WTC11 (cell line): Measurements from ENCODE around the gene CYSRT1. TPM values are rescaled to one million over a fixed set of nuclear protein-coding genes. Genes with fewer than 3 reads are reported as not detected.

ENCODE experiments used
- ATF1 ChIP-seq: sonication (generic); formaldehyde crosslinking; IDR thresholded peaks from 2 replicates; pipeline ENCODE4 v1.8.1; 2023; ENCODE audit warnings: mild to moderate bottlenecking, moderate library complexity, missing genetic modification reagents
- CREM ChIP-seq: sonication (generic); formaldehyde crosslinking; IDR thresholded peaks from 2 replicates; pipeline ENCODE4 v1.8.1; 2022; ENCODE audit warnings: mild to moderate bottlenecking, missing genetic modification reagents, moderate library complexity
- ELF4 ChIP-seq: sonication (generic); formaldehyde crosslinking; IDR thresholded peaks from 2 replicates; pipeline ENCODE4 v1.8.1; 2022; ENCODE audit warnings: low read depth, mild to moderate bottlenecking, moderate library complexity, missing genetic modification reagents
- ERG ChIP-seq: fragments of 250-450 bp; sonication (Bioruptor Pico); IDR thresholded peaks from 2 replicates; pipeline ENCODE4 v1.8.0; 2021; ENCODE audit warnings: mild to moderate bottlenecking
- FOXP1 ChIP-seq: sonication (generic); formaldehyde crosslinking; IDR thresholded peaks from 2 replicates; pipeline ENCODE4 v1.8.0; 2022; ENCODE audit warnings: missing genetic modification reagents, mild to moderate bottlenecking, moderate library complexity, borderline replicate concordance
- GRHL2 ChIP-seq: fragments of 250-450 bp; sonication (Bioruptor Pico); IDR thresholded peaks from 2 replicates; pipeline ENCODE4 v1.8.0; 2022; ENCODE audit warnings: mild to moderate bottlenecking, moderate library complexity; ENCODE audit not compliant: insufficient replicate concordance, severe bottlenecking
- KAT7 ChIP-seq: sonication (generic); formaldehyde crosslinking; IDR thresholded peaks from 2 replicates; pipeline ENCODE4 v1.8.1; 2023; ENCODE audit warnings: missing genetic modification reagents, mild to moderate bottlenecking, borderline replicate concordance
- MYBL2 ChIP-seq: sonication (generic); formaldehyde crosslinking; IDR thresholded peaks from 2 replicates; pipeline ENCODE4 v1.8.1; 2023; ENCODE audit warnings: mild to moderate bottlenecking, moderate library complexity, missing genetic modification reagents
- NFATC4 ChIP-seq: fragments of 250-450 bp; sonication (Bioruptor Pico); IDR thresholded peaks from 2 replicates; pipeline ENCODE4 v1.9.0; 2021; ENCODE audit warnings: mild to moderate bottlenecking
- NFYB ChIP-seq: sonication (generic); formaldehyde crosslinking; conservative IDR thresholded peaks from 2 replicates; pipeline ENCODE4 v1.8.0; 2022; ENCODE audit warnings: low read depth, missing genetic modification reagents
- NR1H2 ChIP-seq: sonication (generic); formaldehyde crosslinking; IDR thresholded peaks from 2 replicates; pipeline ENCODE4 v1.9.0; 2021; ENCODE audit warnings: mild to moderate bottlenecking, moderate library complexity, missing genetic modification reagents
- NR2C2 ChIP-seq: sonication (generic); formaldehyde crosslinking; IDR thresholded peaks from 2 replicates; pipeline ENCODE4 v1.8.0; 2022; ENCODE audit warnings: mild to moderate bottlenecking, missing genetic modification reagents
- NR3C1 ChIP-seq: sonication (generic); formaldehyde crosslinking; conservative IDR thresholded peaks from 2 replicates; pipeline ENCODE4 v1.8.1; 2023; ENCODE audit warnings: low read depth, mild to moderate bottlenecking, missing genetic modification reagents
- SP1 ChIP-seq: sonication (generic); formaldehyde crosslinking; conservative IDR thresholded peaks from 2 replicates; pipeline ENCODE4 v1.8.1; 2022; ENCODE audit warnings: missing genetic modification reagents
- STAT6 ChIP-seq: sonication (generic); formaldehyde crosslinking; conservative IDR thresholded peaks from 2 replicates; pipeline ENCODE4 v1.8.1; 2023; ENCODE audit warnings: mild to moderate bottlenecking, low read depth, missing genetic modification reagents, moderate library complexity
- USF2 ChIP-seq: sonication (generic); formaldehyde crosslinking; IDR thresholded peaks from 2 replicates; pipeline ENCODE4 v1.8.1; 2023; ENCODE audit warnings: mild to moderate bottlenecking, missing genetic modification reagents, moderate library complexity
- ZNF317 ChIP-seq: sonication (generic); formaldehyde crosslinking; IDR thresholded peaks from 2 replicates; pipeline ENCODE4 v1.8.1; 2023; ENCODE audit warnings: low read depth, mild to moderate bottlenecking, moderate library complexity, missing genetic modification reagents, borderline replicate concordance
- ZNF671 ChIP-seq: fragments of 250-450 bp; sonication (Bioruptor Pico); IDR thresholded peaks from 2 replicates; pipeline ENCODE4 v1.8.0; 2021; ENCODE audit warnings: mild to moderate bottlenecking
- total RNA-seq: library from RNA; stranded (reverse); gene quantifications from 3 replicates; pipeline ENCODE4 v1.2.3, GENCODE V29; 2021
- TF ChIP-seq, protein P1 (sequence below): fragments of 250-450 bp; sonication (Bioruptor Pico); conservative IDR thresholded peaks from 2 replicates; pipeline ENCODE4 v1.9.0; 2021; ENCODE audit warnings: mild to moderate bottlenecking
- TF ChIP-seq, protein P2 (sequence below): sonication (generic); formaldehyde crosslinking; IDR thresholded peaks from 2 replicates; pipeline ENCODE4 v1.8.1; 2022; ENCODE audit warnings: low read depth, missing genetic modification reagents, borderline replicate concordance
- TF ChIP-seq, protein P3 (sequence below): sonication (generic); formaldehyde crosslinking; IDR thresholded peaks from 2 replicates; pipeline ENCODE4 v1.8.0; 2022; ENCODE audit warnings: mild to moderate bottlenecking, missing genetic modification reagents
- TF ChIP-seq, protein P4 (sequence below): sonication (generic); formaldehyde crosslinking; IDR thresholded peaks from 2 replicates; pipeline ENCODE4 v1.8.1; 2022; ENCODE audit warnings: mild to moderate bottlenecking, moderate library complexity, missing genetic modification reagents
- TF ChIP-seq, protein P5 (sequence below): fragments of 250-450 bp; sonication (Bioruptor Pico); IDR thresholded peaks from 2 replicates; pipeline ENCODE4 v2.1.2; 2022; ENCODE audit warnings: mild to moderate bottlenecking, moderate library complexity
- TF ChIP-seq, protein P6 (sequence below): sonication (generic); formaldehyde crosslinking; conservative IDR thresholded peaks from 2 replicates; pipeline ENCODE4 v1.8.1; 2022; ENCODE audit warnings: mild to moderate bottlenecking, missing genetic modification reagents

The CYSRT1 gene
- total RNA-seq, 1 experiment from 2014 or later: 3.5 TPM

GRCh38 chr9:137254624-137255447, 29.9 kb downstream of the CYSRT1 start, which contains the start of gene NELFB (continued):
- TF ChIP-seq, protein P1, sequence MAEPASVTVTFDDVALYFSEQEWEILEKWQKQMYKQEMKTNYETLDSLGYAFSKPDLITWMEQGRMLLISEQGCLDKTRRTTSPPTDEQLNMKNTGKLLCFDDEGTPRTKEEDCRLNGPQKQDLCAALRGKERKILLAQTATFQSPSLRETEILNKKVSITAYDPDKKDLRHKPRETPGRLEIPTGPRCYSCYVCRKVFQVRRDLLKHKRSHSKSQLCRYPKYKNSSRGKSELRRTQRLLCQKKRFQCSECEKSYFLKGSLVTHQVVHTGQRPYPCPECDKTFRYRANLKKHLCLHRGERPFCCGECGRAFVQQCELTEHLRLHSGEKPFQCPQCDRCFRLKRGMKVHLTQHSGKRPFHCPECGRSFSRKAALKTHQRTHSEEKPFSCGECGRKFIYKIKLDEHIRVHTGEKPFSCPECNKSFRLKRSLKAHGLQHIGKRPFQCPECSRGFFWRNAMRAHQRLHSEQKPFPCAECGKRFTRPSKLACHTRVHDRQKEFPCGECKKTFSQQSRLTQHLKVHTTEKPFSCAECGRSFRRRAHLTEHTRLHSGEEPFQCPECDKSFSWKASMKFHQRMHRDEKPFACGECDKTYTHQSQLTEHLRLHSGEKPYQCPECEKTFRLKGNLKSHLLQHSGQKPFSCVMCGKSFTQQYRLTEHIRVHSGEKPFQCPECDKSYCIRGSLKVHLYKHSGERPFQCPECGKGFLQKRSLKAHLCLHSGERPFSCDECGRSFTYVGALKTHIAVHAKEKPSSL (CRISPR knock-in tag): no peak
- TF ChIP-seq NR3C1 (CRISPR knock-in tag): no peak
- no peak for TF ChIP-seq GRHL2 (CRISPR knock-in tag)
- no peak for TF ChIP-seq ZNF317 (CRISPR knock-in tag)
- no peak for TF ChIP-seq NR2C2 (CRISPR knock-in tag)
- TF ChIP-seq SP1 (CRISPR knock-in tag): peak; percentile 99
- TF ChIP-seq FOXP1 (CRISPR knock-in tag): no peak
- no peak for TF ChIP-seq STAT6
- TF ChIP-seq KAT7 (CRISPR knock-in tag): no peak
- TF ChIP-seq, protein P2, sequence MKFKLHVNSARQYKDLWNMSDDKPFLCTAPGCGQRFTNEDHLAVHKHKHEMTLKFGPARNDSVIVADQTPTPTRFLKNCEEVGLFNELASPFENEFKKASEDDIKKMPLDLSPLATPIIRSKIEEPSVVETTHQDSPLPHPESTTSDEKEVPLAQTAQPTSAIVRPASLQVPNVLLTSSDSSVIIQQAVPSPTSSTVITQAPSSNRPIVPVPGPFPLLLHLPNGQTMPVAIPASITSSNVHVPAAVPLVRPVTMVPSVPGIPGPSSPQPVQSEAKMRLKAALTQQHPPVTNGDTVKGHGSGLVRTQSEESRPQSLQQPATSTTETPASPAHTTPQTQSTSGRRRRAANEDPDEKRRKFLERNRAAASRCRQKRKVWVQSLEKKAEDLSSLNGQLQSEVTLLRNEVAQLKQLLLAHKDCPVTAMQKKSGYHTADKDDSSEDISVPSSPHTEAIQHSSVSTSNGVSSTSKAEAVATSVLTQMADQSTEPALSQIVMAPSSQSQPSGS (CRISPR knock-in tag): no peak
- TF ChIP-seq, protein P3, sequence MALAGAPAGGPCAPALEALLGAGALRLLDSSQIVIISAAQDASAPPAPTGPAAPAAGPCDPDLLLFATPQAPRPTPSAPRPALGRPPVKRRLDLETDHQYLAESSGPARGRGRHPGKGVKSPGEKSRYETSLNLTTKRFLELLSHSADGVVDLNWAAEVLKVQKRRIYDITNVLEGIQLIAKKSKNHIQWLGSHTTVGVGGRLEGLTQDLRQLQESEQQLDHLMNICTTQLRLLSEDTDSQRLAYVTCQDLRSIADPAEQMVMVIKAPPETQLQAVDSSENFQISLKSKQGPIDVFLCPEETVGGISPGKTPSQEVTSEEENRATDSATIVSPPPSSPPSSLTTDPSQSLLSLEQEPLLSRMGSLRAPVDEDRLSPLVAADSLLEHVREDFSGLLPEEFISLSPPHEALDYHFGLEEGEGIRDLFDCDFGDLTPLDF (CRISPR knock-in tag): no peak
- TF ChIP-seq ELF4 (CRISPR knock-in tag): no peak
- TF ChIP-seq, protein P4, sequence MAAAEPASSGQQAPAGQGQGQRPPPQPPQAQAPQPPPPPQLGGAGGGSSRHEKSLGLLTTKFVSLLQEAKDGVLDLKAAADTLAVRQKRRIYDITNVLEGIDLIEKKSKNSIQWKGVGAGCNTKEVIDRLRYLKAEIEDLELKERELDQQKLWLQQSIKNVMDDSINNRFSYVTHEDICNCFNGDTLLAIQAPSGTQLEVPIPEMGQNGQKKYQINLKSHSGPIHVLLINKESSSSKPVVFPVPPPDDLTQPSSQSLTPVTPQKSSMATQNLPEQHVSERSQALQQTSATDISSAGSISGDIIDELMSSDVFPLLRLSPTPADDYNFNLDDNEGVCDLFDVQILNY (CRISPR knock-in tag): 0 out of 2 replicates have a peak, but pooled peaks have one; percentile 45
- TF ChIP-seq NFYB: no peak
- no peak for TF ChIP-seq ATF1
- TF ChIP-seq, protein P5, sequence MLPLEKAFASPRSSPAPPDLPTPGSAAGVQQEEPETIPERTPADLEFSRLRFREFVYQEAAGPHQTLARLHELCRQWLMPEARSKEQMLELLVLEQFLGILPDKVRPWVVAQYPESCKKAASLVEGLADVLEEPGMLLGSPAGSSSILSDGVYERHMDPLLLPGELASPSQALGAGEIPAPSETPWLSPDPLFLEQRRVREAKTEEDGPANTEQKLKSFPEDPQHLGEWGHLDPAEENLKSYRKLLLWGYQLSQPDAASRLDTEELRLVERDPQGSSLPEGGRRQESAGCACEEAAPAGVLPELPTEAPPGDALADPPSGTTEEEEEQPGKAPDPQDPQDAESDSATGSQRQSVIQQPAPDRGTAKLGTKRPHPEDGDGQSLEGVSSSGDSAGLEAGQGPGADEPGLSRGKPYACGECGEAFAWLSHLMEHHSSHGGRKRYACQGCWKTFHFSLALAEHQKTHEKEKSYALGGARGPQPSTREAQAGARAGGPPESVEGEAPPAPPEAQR (CRISPR knock-in tag): no peak
- peak; percentile 43; the same call in 1 of the 2 replicates for TF ChIP-seq USF2
- TF ChIP-seq ERG: no peak
- TF ChIP-seq CREM (CRISPR knock-in tag): peak; percentile 31; the same call in 1 of the 2 replicates
- TF ChIP-seq ZNF671: no peak
- TF ChIP-seq, protein P6, sequence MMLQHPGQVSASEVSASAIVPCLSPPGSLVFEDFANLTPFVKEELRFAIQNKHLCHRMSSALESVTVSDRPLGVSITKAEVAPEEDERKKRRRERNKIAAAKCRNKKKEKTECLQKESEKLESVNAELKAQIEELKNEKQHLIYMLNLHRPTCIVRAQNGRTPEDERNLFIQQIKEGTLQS (CRISPR knock-in tag): no peak
- TF ChIP-seq NR1H2 (CRISPR knock-in tag): no peak
- TF ChIP-seq NFATC4 (CRISPR knock-in tag): no peak
- TF ChIP-seq MYBL2 (CRISPR knock-in tag): no peak
